HT-29 (cell line): ENCODE results near the gene GJB2. TPM values are rescaled to one million over a fixed set of nuclear protein-coding genes. Genes with fewer than 3 reads are reported as not detected.

ENCODE experiments used
- DNase-seq: peaks from one replicate; pipeline ENCODE4 v3.0.0-alpha.2; 2015; ENCODE audit warnings: low spot score
- total RNA-seq: library from RNA; depleted of rRNA; stranded (reverse); fragments of >200 nt; shearing (Covaris generic); gene quantifications from 2 replicates; pipeline ENCODE4 v1.2.3, GENCODE V29; 2014; rRNA removed

Gene GJB2
- total RNA-seq, 1 experiment from 2014 or later, result 50.1 TPM

DNA sequence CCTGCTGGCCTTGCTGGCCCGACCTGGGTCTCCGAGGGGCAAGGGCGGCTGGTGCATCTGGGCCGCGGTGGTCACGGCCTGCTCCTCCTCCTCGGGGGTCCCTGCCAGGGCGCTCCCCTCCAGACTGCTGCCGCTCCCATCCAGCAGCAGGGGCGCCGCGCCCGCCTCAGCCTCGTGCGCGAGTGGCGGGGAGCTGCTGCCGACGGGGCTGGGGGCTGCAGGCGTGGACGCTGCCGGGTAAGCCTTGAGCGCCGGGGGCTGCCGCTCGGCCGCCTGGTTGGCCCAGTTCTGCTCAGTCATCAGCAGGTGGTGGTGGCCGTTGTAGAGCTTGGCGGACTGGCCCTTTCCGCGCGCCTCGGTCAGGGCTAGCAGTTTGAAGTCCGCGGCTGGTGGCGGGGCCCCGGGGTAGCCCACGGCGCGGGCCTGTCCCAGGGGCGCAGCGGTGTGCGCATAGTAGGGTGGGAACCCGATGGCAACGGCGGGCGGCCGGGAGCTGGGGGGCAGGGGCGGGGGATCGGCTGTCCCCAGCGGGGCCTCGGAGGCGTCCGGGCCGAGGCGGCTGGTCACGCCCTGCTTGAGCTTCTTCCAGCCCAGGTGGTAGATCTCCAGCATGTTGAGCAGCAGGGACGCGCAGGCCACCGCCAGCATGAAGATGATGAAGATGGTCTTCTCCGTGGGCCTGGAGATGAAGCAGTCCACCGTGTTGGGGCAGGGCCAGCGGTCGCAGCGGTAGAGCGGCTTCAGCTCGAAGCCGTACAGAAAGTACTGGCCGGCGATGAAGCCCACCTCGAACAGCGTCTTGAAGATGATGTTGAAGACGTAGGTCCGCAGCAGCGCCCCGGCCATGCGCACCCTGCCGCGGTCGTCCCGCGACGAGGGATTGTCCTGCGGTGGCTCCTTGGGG, 50.5 kb downstream of the GJB2 start:
- no peak for DNase-seq

DNA sequence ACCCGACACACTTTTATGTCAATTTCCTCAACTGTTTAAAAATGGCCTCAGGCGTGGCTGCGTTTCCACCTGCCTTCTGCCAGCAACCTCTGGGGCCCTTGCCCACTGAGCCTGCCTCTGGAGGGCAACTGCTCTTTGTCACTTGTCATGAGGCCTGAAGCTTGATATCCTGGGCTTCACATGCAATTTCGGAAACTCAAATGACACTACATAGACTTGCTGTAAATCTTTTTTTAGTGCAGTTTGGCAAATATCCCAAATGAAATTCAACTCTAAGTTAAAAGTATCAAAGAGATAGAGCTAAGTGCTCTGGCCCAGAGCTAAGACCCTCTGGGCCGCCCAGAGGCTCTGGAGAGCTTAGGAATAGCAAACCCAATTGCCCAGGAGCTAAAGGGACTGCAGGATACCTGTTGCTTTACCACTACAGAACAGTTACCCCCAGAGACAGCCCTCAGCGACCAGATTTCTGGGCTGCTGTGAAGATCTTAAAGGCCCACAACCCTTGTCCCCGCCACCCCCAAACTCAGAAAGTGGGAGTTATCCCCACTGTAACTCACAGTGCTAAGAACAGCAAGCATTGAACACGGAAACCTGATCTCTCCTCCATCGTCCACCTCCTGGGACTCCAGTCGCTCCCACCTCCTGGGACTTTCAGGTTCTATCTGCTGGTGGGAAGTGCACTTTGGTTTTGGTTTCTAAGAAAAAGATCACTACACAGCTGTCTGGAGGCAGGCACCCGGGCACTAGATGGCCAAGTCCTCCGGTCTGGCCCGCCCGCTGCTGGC, 51.3 kb downstream of the GJB2 start:
- no peak for DNase-seq

DNA sequence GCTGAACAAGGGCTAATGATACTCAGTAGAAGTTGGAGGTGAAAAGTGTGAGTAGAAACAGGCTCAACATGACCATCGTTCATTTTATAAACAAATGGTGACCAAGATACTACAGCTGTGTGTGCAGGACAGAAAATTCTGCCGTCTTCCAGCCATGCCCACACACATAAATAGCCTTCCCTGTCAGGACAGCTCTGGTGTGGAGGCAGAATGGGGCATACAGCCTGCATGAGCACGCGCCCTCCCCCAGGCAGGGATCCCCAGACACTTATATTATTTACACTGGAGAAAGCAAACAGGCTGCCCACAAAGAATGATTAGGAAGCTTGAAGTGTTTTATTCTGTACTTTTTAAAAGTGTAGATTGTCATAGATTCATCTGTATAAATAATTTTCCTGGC, 52.3 kb downstream of the GJB2 start:
- DNase-seq, result no peak

DNA sequence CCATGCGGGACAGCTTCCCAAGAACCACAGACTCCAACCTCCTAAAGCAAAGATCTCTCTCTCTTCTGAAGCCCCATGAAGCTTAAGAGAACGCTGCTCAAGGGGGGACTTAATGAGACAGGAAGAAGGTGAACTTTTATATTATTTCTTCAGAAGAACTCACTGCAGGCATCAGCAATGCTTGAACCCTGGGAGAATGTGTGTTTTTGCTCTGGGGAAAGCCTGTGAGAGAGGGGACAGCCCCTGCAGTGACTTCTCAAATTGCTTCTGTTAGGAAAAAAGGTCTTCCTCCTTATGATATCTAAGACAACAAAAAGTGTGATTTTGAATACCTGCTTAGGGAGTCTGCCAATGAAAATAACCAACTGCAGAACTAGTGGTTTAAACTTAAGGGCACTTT, 54.9 kb downstream of the GJB2 start:
- no peak for DNase-seq

Other genes starting within 250 kb of the GJB2 start
- 35.3 and 39.2 TPM in 2 replicates for gene ZMYM2, start 234.2 kb downstream of the GJB2 start, total RNA-seq
- 0.29 and 0.43 TPM in 2 replicates for gene GJA3, start 31.9 kb downstream of the GJB2 start, total RNA-seq
- gene GJB6, start 39.4 kb upstream of the GJB2 start, total RNA-seq, result 0.99 and 1.9 TPM in 2 replicates